ENCODE results near the gene GALNT18. TPM values are rescaled to one million over a fixed set of nuclear protein-coding genes. Genes with fewer than 3 reads are reported as not detected.

Gene GALNT18
- total RNA-seq, 1 donor: 11.7 TPM

GRCh38 chr11:11512502-11512901 lies 109.3 kb downstream of the GALNT18 start:
- no peak overlapping the region for H3K4me3 ChIP-seq (ENCODE audit: low read depth, low read length)
- TF ChIP-seq, protein P1, sequence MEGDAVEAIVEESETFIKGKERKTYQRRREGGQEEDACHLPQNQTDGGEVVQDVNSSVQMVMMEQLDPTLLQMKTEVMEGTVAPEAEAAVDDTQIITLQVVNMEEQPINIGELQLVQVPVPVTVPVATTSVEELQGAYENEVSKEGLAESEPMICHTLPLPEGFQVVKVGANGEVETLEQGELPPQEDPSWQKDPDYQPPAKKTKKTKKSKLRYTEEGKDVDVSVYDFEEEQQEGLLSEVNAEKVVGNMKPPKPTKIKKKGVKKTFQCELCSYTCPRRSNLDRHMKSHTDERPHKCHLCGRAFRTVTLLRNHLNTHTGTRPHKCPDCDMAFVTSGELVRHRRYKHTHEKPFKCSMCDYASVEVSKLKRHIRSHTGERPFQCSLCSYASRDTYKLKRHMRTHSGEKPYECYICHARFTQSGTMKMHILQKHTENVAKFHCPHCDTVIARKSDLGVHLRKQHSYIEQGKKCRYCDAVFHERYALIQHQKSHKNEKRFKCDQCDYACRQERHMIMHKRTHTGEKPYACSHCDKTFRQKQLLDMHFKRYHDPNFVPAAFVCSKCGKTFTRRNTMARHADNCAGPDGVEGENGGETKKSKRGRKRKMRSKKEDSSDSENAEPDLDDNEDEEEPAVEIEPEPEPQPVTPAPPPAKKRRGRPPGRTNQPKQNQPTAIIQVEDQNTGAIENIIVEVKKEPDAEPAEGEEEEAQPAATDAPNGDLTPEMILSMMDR (IDR thresholded peaks at IDR 0.05; ENCODE audit: insufficient read depth, low read depth, low read length): no peak
- no peak for DNase-seq (ENCODE audit: low read depth)

- H3K4me3 ChIP-seq (ENCODE audit: low read depth, low read length): no peak overlapping the region
- TF ChIP-seq, protein P1 (IDR thresholded peaks at IDR 0.05; ENCODE audit: insufficient read depth, low read depth, low read length): no peak
- DNase-seq (ENCODE audit: low read depth): no peak
Measured at GRCh38 chr11:11512090-11512489, 109.7 kb downstream of the GALNT18 start.

DNA sequence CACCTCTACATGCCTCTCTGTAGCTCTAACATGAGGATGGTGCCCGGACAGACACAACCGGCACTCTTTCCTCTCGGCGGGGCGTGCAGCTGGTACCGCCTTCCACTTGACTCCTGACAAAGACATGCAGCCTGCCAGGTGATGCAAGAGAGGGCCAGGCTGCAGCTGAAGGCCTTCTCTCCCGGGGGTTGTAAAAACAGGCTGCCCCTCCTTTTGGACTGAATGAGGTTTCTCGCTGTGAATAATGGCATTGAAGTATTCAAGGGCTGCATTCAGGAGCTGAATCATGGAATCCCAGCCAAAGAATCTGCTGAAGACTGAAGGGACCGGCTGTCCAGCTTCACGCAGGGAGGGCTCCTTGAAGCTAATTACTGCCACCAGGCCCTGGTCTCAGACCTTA lies 110.9 kb downstream of the GALNT18 start:
- DNase-seq (ENCODE audit: low read depth): no peak
- no peak overlapping the region for H3K4me3 ChIP-seq (ENCODE audit: low read depth, low read length)
- TF ChIP-seq, protein P1 (IDR thresholded peaks at IDR 0.05; ENCODE audit: insufficient read depth, low read depth, low read length): no peak

GRCh38 chr11:11505692-11506091 lies 116.1 kb downstream of the GALNT18 start:
- H3K4me3 ChIP-seq (ENCODE audit: low read depth, low read length): no peak overlapping the region
- TF ChIP-seq, protein P1 (IDR thresholded peaks at IDR 0.05; ENCODE audit: insufficient read depth, low read depth, low read length): no peak
- no peak for DNase-seq (ENCODE audit: low read depth)

DNA sequence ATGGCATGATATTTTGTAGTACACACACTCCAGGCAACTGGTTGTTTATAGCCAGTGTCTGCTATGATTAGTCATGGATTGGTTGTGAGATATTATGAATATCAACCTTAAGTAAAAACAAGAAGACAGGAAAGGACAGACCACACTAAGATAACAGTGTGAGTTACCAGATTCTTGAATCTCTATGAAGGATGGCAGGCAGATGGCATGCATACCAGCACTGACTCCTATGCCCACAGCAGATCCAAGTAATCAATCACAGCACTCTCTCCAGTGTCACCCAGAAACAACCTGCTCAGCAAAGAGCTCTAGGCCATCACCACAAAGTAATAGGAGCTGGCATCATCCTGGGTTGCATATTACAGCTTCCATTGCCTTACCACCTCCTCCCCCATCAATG lies 116.6 kb downstream of the GALNT18 start:
- no peak overlapping the region for H3K4me3 ChIP-seq (ENCODE audit: low read depth, low read length)
- DNase-seq (ENCODE audit: low read depth): no peak
- TF ChIP-seq, protein P1 (IDR thresholded peaks at IDR 0.05; ENCODE audit: insufficient read depth, low read depth, low read length): no peak

GRCh38 chr11:11504071-11504470 lies 117.7 kb downstream of the GALNT18 start:
- H3K4me3 ChIP-seq (ENCODE audit: low read depth, low read length): no peak overlapping the region
- TF ChIP-seq, protein P1 (IDR thresholded peaks at IDR 0.05; ENCODE audit: insufficient read depth, low read depth, low read length): no peak
- no peak for DNase-seq (ENCODE audit: low read depth)

GRCh38 chr11:11502263-11502861 lies 119.4 kb downstream of the GALNT18 start:
- no peak overlapping the region for H3K4me3 ChIP-seq (ENCODE audit: low read depth, low read length)
- no peak for DNase-seq (ENCODE audit: low read depth)
- TF ChIP-seq, protein P1 (IDR thresholded peaks at IDR 0.05; ENCODE audit: insufficient read depth, low read depth, low read length): no peak
